GM19240 (cell line): ENCODE data around the gene LSG1.
"Not testable (repeated sequence)": the region's sequence is repeated elsewhere in the genome, so short reads cannot be mapped to it uniquely, and the experiment has no call there.

Source experiments
- DNase-seq: peaks from one replicate; pipeline ENCODE4 v3.0.0; 2011; ENCODE audit warnings: low spot score; ENCODE audit not compliant: insufficient read length

Gene LSG1

GRCh38 chr3:194658477-194659242 lies 13.3 kb downstream of the LSG1 start:
- DNase-seq = no peak

GRCh38 chr3:194657439-194657838 lies 14.6 kb downstream of the LSG1 start:
- no peak for DNase-seq

- peak; percentile 12 for DNase-seq
Observed at GRCh38 chr3:194654443-194654842, 17.5 kb downstream of the LSG1 start.

- DNase-seq = no peak
Observed at GRCh38 chr3:194647747-194648146, 24.2 kb downstream of the LSG1 start.

GRCh38 chr3:194642769-194643168 lies 29.2 kb downstream of the LSG1 start:
- no peak for DNase-seq

GRCh38 chr3:194640829-194641228 lies 31.2 kb downstream of the LSG1 start:
- DNase-seq = no peak

- no peak for DNase-seq
Observed at GRCh38 chr3:194638991-194639605, 32.9 kb downstream of the LSG1 start.

- DNase-seq = no peak
Observed at GRCh38 chr3:194637541-194638400, 34.2 kb downstream of the LSG1 start.

GRCh38 chr3:194637066-194637465 lies 34.9 kb downstream of the LSG1 start:
- DNase-seq = no peak

GRCh38 chr3:194633349-194634004 lies 38.5 kb downstream of the LSG1 start, which contains the start of gene TMEM44:
TMEM44 (minus strand) TSS chr3:194633419; CDS start chr3:194633215, 204 bp downstream.
- peak; percentile 55 for DNase-seq

GRCh38 chr3:194632809-194633348 lies 39.1 kb downstream of the LSG1 start:
- DNase-seq = no peak

GRCh38 chr3:194632226-194632808 lies 39.7 kb downstream of the LSG1 start:
- no peak for DNase-seq

GRCh38 chr3:194631696-194632095 lies 40.3 kb downstream of the LSG1 start:
- DNase-seq = no peak

- not testable (repeated sequence) for DNase-seq
Observed at GRCh38 chr3:194630681-194631080, 41.3 kb downstream of the LSG1 start.

GRCh38 chr3:194624956-194625355 lies 47.0 kb downstream of the LSG1 start:
- no peak for DNase-seq

GRCh38 chr3:194623449-194624290 lies 48.3 kb downstream of the LSG1 start:
- DNase-seq = no peak

- DNase-seq = no peak
Observed at GRCh38 chr3:194622621-194623340, 49.2 kb downstream of the LSG1 start.

GRCh38 chr3:194621947-194622346 lies 50.0 kb downstream of the LSG1 start:
- no peak for DNase-seq

GRCh38 chr3:194620196-194620595 lies 51.8 kb downstream of the LSG1 start:
- DNase-seq = no peak
